Upper lobe of left lung (tissue), 4 donors: Measurements from ENCODE around the gene TREH.

Experiments
- CTCF ChIP-seq, 6 experiments: fragments of 450-650 bp in 4 of 6; fragments of 200-600 bp in 2 of 6; sonication (generic) in 2 of 6; IDR thresholded peaks; one replicate each; pipeline ENCODE4 v1.5.1; 2016 to 2019; ENCODE audit warnings: antibody characterized with exemption in 6 of 6
- EP300 ChIP-seq, 4 donors: sonication (generic); formaldehyde crosslinking; IDR thresholded peaks; one replicate each; pipeline ENCODE4 v1.5.1; 2017; ENCODE audit warnings: antibody characterized with exemption in 4 of 4, control low read depth in 2 of 4
- POLR2A ChIP-seq, 4 donors: fragments of 450-650 bp; IDR thresholded peaks; one replicate each; pipeline ENCODE4 v1.5.1; 2016 to 2017; ENCODE audit warnings: antibody characterized with exemption in 4 of 4, mild to moderate bottlenecking in 2 of 4

GRCh38 chr11:118610225-118610772, 69.2 kb downstream of the TREH start:
- TF ChIP-seq CTCF (IDR thresholded peaks at IDR 0.05) (no peak), POLR2A (IDR thresholded peaks at IDR 0.05) (peak in 1 of 4 donors; percentile 13), EP300 (IDR thresholded peaks at IDR 0.05) (no peak)
